HTERT RPE-1 (cell line): ENCODE measurements around the gene MRNIP.
"Not testable (repeated sequence)": the region's sequence is repeated elsewhere in the genome, so short reads cannot be mapped to it uniquely, and the experiment has no call there.

Experiments
- in situ Hi-C: fragments of 300-500 bp; cut with MboI; formaldehyde crosslinking; loops from 4 replicates; pipeline ENCODE4 v1.14.3; 2020; ENCODE audit warnings: low sequenced_read_pairs

MRNIP gene

DNA sequence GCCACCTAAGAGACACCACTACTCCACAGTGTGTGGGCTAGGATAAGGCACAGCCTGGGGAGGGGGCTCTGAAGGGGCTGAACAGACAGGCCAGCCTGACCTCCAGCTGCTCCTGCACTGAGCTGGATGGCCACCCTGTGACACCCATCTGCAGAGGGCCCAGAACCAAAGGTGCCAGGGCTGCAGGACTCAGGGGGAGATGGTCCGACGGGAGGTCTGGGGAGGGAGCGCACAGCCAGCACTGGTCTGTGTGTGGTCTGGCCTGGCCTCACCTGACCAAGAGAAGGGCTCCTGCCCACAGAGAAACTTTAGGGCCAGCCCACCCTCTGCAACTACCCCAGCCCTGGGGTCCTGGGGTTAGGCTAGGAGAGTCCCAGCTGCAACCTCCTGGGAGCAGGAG, 64.0 kb downstream of the MRNIP start:
- in situ Hi-C loops = no loop called here

DNA sequence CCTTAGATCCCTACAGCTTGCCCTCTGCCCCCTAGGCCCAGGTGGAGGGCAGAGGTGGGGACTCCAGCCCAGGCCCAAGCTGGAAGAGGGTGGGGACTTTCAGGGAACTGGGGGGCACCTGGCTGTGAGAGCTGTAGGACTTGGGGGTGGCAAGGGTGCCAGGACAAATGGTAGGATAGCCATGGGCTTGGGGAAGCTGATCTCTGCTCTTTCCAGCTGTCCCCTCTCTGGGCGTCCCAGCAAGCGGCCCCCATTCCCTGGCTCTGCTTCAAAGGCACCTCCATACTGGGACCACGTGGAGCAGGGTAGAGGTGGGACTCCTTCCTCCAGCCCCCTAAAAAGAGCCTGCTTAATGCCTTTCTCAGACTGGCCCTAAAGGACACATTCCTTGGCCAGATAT, 64.4 kb downstream of the MRNIP start:
- in situ Hi-C loops = no loop called here

DNA sequence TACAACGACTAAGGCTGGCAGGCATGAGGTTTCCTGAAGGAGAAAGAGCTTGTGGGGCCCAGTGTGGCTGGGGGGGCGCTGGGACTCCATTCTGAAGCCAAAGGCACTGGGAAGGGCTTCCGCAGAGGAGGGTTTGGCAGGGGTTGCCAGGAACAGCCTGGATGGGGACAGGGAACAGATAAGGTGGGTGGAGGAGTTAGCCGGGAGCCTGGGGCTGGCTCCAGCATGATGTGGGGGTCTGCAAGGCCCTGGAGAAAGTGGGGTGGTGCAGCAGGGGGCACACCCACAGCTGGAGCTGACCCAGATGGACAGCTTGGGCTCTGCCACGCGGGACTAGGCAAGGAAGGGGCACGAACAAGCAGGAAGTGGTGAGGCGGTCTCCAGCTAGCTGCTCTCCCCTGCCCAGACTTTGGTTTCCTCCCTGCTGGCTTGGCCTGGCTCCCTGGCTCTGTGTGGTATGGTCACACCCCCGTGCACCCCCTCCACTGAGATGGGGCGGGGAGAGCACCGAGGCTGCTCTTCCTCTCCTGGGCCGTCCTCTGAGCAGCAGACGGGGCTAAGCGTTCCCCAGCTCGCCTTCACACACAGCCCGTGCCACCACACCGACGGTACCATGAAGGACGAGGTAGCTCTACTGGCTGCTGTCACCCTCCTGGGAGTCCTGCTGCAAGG, 65.0 kb downstream of the MRNIP start, which contains the start of gene LTC4S:
Gene LTC4S, plus strand, starts transcription at position 519 of the 672 bp plus-strand sequence. Its CDS starts 95 bp downstream, at position 614.
- in situ Hi-C loops = no loop called here

DNA sequence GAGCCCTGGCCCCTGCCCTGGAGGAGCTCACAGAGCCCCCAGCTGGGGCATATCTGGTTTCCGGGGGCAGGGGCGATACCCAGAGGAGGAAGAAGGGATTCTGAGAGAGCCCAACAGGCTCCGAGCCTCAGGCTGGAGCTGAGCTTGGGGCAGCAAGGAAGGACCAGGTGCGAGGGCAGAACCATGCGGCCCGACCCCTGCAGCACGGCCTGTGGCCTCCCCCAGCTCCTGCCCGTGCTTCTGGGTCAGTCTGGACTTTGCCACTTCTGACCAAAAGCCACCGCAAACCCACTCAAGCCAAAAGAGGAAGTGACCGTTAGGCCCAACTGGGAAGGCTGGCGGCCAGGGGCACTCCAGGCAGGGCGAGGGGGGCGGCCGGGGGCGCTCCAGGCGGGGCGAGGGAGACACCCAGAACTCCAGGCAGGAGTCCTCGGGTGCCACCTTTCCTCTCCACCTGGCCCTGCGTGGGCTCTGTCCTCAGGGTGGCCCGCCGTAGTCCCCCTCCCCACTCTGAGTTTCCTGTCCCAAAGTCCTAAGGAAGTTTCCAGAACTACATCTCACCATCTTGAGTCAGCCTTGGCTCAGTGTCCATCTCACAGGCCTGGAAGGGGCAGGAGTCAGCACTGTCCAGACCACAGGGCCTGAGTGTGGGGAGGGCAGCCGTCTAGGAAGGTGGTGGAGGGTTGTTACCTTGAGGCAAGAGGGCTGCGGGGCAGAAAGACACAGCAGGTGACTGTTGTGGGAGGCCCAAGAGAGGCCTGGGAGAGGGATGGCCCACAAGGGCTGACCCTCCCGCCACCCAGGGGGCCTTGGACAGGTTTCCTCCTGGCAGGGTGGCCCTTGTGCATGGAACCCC, 65.8 kb downstream of the MRNIP start:
- in situ Hi-C loops = no loop called here

DNA sequence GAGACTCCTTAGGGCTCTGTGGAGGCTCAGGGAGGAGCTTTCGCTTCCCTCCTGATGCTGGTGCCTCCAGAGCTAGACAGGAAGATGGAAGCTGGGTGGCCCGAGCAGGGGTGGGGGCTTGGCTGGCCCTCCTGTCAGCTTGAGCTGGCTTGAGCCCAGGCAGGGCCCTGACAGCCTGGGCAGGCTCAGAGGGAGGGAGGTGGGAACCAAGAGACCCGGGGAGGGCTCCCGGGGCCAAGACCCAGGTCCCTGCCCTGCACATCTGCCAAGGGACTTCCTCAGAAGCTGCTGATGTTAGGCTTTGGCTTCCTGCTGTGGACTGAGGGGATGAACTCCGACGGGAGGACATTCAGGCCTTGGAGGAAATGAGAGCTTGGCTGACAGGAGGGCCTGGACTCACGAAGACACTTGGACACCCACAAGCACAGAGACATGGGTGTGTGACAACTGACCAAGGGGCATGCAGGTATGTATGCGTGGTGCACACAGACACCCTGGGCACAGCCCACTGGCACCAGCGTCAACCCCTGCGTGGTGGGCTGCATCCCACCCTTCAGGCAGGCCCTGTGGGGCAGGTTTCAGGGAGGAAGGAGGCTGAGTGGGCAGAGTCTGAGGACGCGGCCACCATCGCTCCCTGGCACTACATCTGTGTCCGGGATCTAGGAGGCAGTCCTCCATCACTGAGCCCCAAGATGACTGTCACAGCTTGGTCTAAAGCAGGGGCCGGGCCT, 66.6 kb downstream of the MRNIP start:
- in situ Hi-C loops = no loop called here

DNA sequence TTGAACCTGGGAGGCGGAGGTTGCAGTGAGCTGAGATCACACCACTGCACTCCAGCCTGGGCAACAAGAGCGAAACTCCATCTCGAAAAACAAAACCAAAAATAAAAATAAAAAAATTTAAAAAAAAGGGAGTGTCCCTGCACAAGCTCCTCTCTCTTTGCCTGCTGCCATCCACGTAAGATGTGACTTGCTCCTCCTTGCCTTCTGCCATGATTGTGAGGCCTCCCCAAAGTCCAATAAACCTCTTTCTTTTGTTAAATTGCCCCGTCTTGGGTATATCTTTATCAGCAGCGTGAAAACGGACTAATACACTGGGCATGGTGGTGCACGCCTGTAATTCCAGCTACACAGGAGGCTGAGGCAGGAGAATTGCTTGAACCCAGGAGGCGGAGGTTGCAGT, 69.3 kb downstream of the MRNIP start:
- in situ Hi-C loops = not testable (repeated sequence)

DNA sequence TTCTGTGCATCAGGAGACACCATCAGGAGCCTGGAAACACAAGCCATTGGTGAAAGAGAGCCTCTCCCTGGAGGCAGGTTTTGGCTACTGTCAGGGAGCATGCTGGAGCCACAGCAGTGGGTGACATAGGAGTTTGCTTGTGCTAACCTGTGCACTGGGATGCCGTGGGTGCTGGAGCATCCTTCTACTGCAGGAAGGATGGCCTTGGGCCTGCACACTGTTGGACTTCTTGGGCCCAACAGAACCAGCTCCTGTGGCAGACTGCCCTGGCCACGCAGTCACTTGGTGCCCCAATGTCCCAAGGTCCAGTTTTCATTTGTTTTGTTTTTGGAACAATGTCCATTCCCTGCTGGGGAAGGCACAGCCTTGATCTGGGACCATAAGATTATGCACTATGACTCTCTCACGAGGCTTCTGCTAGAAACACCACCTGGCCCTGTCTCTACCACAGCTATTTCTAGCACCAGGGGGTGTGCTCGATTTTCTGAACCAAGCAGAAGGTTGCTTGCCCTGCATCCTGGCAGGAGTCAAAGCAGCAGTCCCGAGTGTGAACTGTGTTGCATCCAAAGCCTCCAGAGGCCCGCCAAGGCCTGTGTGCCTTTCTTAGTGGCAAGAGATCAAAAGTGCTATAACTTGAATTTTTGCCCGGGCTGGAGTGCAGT, 70.3 kb downstream of the MRNIP start:
- in situ Hi-C loops = no loop called here
